ENCODE results near the gene THBS2.
"Not testable (repeated sequence)": the region's sequence is repeated elsewhere in the genome, so short reads cannot be mapped to it uniquely, and the experiment has no call there.

THBS2 gene

GRCh38 chr6:169263374-169263773 is 9.7 kb upstream of the THBS2 start (continued):
- no peak for TF ChIP-seq BACH2 (CRISPR knock-in tag; IDR thresholded peaks at IDR 0.05; ENCODE audit: borderline replicate concordance)
- TF ChIP-seq, protein P1, sequence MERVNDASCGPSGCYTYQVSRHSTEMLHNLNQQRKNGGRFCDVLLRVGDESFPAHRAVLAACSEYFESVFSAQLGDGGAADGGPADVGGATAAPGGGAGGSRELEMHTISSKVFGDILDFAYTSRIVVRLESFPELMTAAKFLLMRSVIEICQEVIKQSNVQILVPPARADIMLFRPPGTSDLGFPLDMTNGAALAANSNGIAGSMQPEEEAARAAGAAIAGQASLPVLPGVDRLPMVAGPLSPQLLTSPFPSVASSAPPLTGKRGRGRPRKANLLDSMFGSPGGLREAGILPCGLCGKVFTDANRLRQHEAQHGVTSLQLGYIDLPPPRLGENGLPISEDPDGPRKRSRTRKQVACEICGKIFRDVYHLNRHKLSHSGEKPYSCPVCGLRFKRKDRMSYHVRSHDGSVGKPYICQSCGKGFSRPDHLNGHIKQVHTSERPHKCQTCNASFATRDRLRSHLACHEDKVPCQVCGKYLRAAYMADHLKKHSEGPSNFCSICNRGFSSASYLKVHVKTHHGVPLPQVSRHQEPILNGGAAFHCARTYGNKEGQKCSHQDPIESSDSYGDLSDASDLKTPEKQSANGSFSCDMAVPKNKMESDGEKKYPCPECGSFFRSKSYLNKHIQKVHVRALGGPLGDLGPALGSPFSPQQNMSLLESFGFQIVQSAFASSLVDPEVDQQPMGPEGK (CRISPR knock-in tag; IDR thresholded peaks at IDR 0.05; ENCODE audit: borderline replicate concordance) = no peak
- no peak for TF ChIP-seq ZC3H10 (CRISPR knock-in tag; IDR thresholded peaks at IDR 0.05)
- TF ChIP-seq ARNTL (CRISPR knock-in tag; IDR thresholded peaks at IDR 0.05; ENCODE audit: borderline replicate concordance, low read depth) = no peak
- no peak for TF ChIP-seq CSDC2 (CRISPR knock-in tag; IDR thresholded peaks at IDR 0.05)

GRCh38 chr6:169262602-169263001 is 9.0 kb upstream of the THBS2 start:
- not testable (repeated sequence) for ATAC-seq

DNA sequence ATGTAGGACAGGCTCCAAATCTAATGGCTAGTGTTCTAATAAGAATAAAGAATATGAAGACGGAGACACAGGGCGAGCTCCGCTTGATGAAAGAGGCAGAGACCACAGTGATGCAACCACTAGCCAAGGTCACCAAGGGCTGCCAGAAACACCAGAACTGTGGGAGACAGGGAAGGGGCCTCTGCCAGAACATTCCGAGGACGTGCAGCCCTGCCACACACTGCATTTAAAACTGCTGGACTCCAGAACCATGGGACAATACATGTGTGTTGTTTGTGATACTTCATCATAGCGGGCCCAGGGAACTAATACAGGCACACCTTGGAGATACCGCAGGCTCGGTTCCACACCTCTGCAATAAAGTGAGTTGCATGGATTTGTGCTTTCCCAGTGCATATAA is 2.9 kb upstream of the THBS2 start:
- no peak for ATAC-seq
- TF ChIP-seq ARNTL (CRISPR knock-in tag; IDR thresholded peaks at IDR 0.05; ENCODE audit: borderline replicate concordance, low read depth) (no peak), ZNF565 (CRISPR knock-in tag; conservative IDR thresholded peaks at IDR 0.05; ENCODE audit: low read depth) (no peak), BACH2 (CRISPR knock-in tag; IDR thresholded peaks at IDR 0.05; ENCODE audit: borderline replicate concordance) (no peak), CSDC2 (CRISPR knock-in tag; IDR thresholded peaks at IDR 0.05) (no peak), TCF4 (CRISPR knock-in tag; IDR thresholded peaks at IDR 0.05; ENCODE audit: borderline replicate concordance) (no peak), ZFP30 (CRISPR knock-in tag; IDR thresholded peaks at IDR 0.05) (no peak), ZNF70 (CRISPR knock-in tag; IDR thresholded peaks at IDR 0.05) (no peak)
- TF ChIP-seq, protein P2, sequence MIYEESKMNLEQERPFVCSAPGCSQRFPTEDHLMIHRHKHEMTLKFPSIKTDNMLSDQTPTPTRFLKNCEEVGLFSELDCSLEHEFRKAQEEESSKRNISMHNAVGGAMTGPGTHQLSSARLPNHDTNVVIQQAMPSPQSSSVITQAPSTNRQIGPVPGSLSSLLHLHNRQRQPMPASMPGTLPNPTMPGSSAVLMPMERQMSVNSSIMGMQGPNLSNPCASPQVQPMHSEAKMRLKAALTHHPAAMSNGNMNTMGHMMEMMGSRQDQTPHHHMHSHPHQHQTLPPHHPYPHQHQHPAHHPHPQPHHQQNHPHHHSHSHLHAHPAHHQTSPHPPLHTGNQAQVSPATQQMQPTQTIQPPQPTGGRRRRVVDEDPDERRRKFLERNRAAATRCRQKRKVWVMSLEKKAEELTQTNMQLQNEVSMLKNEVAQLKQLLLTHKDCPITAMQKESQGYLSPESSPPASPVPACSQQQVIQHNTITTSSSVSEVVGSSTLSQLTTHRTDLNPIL (CRISPR knock-in tag; IDR thresholded peaks at IDR 0.05; ENCODE audit: low read depth) = no peak

GRCh38 chr6:169256061-169256460 is 2.4 kb upstream of the THBS2 start:
- ATAC-seq = no peak
- TF ChIP-seq RARB (CRISPR knock-in tag; IDR thresholded peaks at IDR 0.05) = no peak
- no peak for TF ChIP-seq TOX (CRISPR knock-in tag; IDR thresholded peaks at IDR 0.05; ENCODE audit: borderline replicate concordance)
- no peak for TF ChIP-seq GLIS3 (CRISPR knock-in tag; IDR thresholded peaks at IDR 0.05)
- TF ChIP-seq POU6F1 (CRISPR knock-in tag; IDR thresholded peaks at IDR 0.05; ENCODE audit: borderline replicate concordance, low read depth) = no peak
- no peak for TF ChIP-seq CSDC2 (CRISPR knock-in tag; IDR thresholded peaks at IDR 0.05)
- TF ChIP-seq ESRRG (CRISPR knock-in tag; IDR thresholded peaks at IDR 0.05) = no peak
- TF ChIP-seq OSR1 (CRISPR knock-in tag; IDR thresholded peaks at IDR 0.05) = no peak
- TF ChIP-seq ZFP30 (CRISPR knock-in tag; IDR thresholded peaks at IDR 0.05) = no peak
- TF ChIP-seq, protein P2 (CRISPR knock-in tag; IDR thresholded peaks at IDR 0.05; ENCODE audit: low read depth) = no peak
- no peak for TF ChIP-seq BACH2 (CRISPR knock-in tag; IDR thresholded peaks at IDR 0.05; ENCODE audit: borderline replicate concordance)
- no peak for TF ChIP-seq PPARA (CRISPR knock-in tag; IDR thresholded peaks at IDR 0.05; ENCODE audit: borderline replicate concordance)
- TF ChIP-seq, protein P1 (CRISPR knock-in tag; IDR thresholded peaks at IDR 0.05; ENCODE audit: borderline replicate concordance) = no peak
- no peak for TF ChIP-seq TCF4 (CRISPR knock-in tag; IDR thresholded peaks at IDR 0.05; ENCODE audit: borderline replicate concordance)

- ATAC-seq = no peak
- TF ChIP-seq ISL1 (CRISPR knock-in tag; IDR thresholded peaks at IDR 0.05) = no peak
- no peak for TF ChIP-seq BACH2 (CRISPR knock-in tag; IDR thresholded peaks at IDR 0.05; ENCODE audit: borderline replicate concordance)
- TF ChIP-seq RARB (CRISPR knock-in tag; IDR thresholded peaks at IDR 0.05) = no peak
- no peak for TF ChIP-seq ZC3H10 (CRISPR knock-in tag; IDR thresholded peaks at IDR 0.05)
- TF ChIP-seq ZFP3 (CRISPR knock-in tag; IDR thresholded peaks at IDR 0.05) = no peak
- TF ChIP-seq TCF4 (CRISPR knock-in tag; IDR thresholded peaks at IDR 0.05; ENCODE audit: borderline replicate concordance) = no peak
- TF ChIP-seq, protein P3, sequence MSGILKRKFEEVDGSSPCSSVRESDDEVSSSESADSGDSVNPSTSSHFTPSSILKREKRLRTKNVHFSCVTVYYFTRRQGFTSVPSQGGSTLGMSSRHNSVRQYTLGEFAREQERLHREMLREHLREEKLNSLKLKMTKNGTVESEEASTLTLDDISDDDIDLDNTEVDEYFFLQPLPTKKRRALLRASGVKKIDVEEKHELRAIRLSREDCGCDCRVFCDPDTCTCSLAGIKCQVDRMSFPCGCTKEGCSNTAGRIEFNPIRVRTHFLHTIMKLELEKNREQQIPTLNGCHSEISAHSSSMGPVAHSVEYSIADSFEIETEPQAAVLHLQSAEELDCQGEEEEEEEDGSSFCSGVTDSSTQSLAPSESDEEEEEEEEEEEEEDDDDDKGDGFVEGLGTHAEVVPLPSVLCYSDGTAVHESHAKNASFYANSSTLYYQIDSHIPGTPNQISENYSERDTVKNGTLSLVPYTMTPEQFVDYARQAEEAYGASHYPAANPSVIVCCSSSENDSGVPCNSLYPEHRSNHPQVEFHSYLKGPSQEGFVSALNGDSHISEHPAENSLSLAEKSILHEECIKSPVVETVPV (CRISPR knock-in tag; IDR thresholded peaks at IDR 0.05) = no peak
- TF ChIP-seq, protein P2 (CRISPR knock-in tag; IDR thresholded peaks at IDR 0.05; ENCODE audit: low read depth) = no peak
- TF ChIP-seq ZNF565 (CRISPR knock-in tag; conservative IDR thresholded peaks at IDR 0.05; ENCODE audit: low read depth) = no peak
- no peak for TF ChIP-seq ZNF70 (CRISPR knock-in tag; IDR thresholded peaks at IDR 0.05)
- no peak for TF ChIP-seq ZNF8 (CRISPR knock-in tag; IDR thresholded peaks at IDR 0.05)
Observed at GRCh38 chr6:169255643-169256042, 2.0 kb upstream of the THBS2 start.
